Measurements from ENCODE around the gene TMEM258. TPM values are rescaled to one million over a fixed set of nuclear protein-coding genes. Genes with fewer than 3 reads are reported as not detected.

TMEM258 gene
- total and polyA plus RNA-seq, 2 experiments from 2014 or later = 35.3 to 241 TPM

GRCh38 chr11:61805146-61805545 is 12.7 kb upstream of the TMEM258 start:
- Histone ChIP-seq H3K9me3 (ENCODE audit: low read depth) (no peaks in the 10 kb centered on the region), H3K4me1 (ENCODE audit: low read depth) (no peaks in the 10 kb centered on the region), H3K27ac (no peak overlapping the region), H3K27me3 (no peaks in the 10 kb centered on the region), H3K4me3 (no peak overlapping the region), H3K36me3 (peaks cover 61% of the 10 kb centered on the region)
- TF ChIP-seq CTCF (IDR thresholded peaks at IDR 0.05; ENCODE audit: low read depth, low read length) = no peak
- DNase-seq (ENCODE audit: low read depth in 1 of 2, low spot score in 1 of 2) = no peak

GRCh38 chr11:61803889-61804647 is 11.7 kb upstream of the TMEM258 start:
- DNase-seq (ENCODE audit: low read depth in 1 of 2, low spot score in 1 of 2) = peak in 1 of 2 donors; percentile 82
- no peaks in the 10 kb centered on the region for H3K27me3 ChIP-seq
- H3K4me3 ChIP-seq = no peak overlapping the region
- no peaks in the 10 kb centered on the region for H3K9me3 ChIP-seq (ENCODE audit: low read depth)
- H3K27ac ChIP-seq = no peak overlapping the region
- H3K4me1 ChIP-seq (ENCODE audit: low read depth) = no peaks in the 10 kb centered on the region
- no peak for TF ChIP-seq CTCF (IDR thresholded peaks at IDR 0.05; ENCODE audit: low read depth, low read length)
- H3K36me3 ChIP-seq = peaks cover 51% of the 10 kb centered on the region

DNA sequence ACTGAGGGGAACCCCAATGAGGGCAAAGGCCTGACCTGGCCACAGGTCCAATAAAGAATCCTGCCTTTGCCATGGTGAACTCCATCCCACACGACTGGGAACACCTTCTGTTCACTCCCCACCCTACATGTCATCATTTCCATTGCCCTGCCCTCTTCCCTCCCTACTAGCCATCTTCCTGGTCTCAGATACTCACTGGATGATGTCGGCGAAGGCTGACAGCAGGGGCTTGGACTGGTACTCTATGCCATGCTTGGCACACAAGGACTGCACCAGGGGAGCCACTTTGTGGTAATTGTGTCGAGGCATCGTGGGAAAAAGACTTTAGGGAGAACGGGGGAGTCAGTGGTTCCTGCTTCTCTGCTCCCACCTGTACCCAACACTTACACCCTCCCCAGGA is 10.2 kb upstream of the TMEM258 start:
- no peaks in the 10 kb centered on the region for H3K9me3 ChIP-seq (ENCODE audit: low read depth)
- H3K36me3 ChIP-seq = peaks cover 44% of the 10 kb centered on the region
- no peaks in the 10 kb centered on the region for H3K27me3 ChIP-seq
- no peak for DNase-seq (ENCODE audit: low read depth in 1 of 2, low spot score in 1 of 2)
- no peak overlapping the region for H3K27ac ChIP-seq
- H3K4me3 ChIP-seq = no peak overlapping the region
- TF ChIP-seq CTCF (IDR thresholded peaks at IDR 0.05; ENCODE audit: low read depth, low read length) = no peak
- H3K4me1 ChIP-seq (ENCODE audit: low read depth) = no peaks in the 10 kb centered on the region

DNA sequence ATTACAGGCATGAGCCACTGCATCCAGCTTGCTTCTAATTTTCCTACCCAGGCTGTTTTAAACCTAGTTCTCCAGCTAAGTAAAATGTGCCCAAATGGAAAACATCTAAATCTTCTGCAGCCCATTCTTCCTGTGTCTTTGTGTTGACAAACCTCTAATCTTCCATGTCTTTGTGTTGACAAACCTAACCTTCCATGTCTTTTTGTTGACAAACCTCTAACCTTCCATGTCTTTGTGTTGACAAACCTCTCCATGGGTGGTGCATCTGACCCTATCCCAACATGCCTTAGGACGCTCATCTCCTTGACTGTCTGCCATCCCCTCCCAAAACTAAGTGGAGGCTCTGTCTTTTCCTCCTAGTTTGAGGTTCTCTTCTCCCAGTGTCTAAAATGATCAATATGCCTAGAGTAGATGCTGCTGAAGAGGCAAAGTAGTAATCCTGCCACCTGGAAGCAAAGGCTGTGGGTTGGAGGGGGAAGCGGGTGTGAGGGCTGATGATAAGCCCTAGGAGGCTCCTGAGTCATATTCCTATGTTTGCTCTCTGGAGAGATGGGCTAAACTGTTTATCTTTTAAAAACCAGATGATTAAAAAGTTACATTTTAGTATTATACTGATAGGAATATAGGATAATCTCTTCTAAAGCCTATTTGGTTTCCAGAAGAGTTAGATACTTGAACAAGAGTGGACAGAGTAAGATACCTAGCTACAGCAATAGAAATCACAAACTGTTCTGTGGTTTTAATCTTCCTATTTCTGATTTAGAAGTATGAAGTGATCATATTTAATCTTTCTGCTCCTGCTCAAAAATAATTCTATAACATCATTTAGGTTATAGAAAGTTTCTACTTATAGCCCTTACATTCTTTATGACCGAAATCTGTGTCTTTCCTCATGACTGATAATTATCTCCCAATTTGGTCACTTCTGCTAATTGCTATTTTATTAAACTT is 8.2 kb upstream of the TMEM258 start:
- Histone ChIP-seq H3K27me3 (no peaks in the 10 kb centered on the region), H3K4me1 (ENCODE audit: low read depth) (no peaks in the 10 kb centered on the region), H3K36me3 (peaks cover 36% of the 10 kb centered on the region), H3K9me3 (ENCODE audit: low read depth) (no peaks in the 10 kb centered on the region), H3K27ac (no peak overlapping the region), H3K4me3 (no peak overlapping the region)
- DNase-seq (ENCODE audit: low read depth in 1 of 2, low spot score in 1 of 2) = no peak
- TF ChIP-seq CTCF (IDR thresholded peaks at IDR 0.05; ENCODE audit: low read depth, low read length) = no peak

- DNase-seq (ENCODE audit: low read depth in 1 of 2, low spot score in 1 of 2) = no peak
- no peak for TF ChIP-seq CTCF (IDR thresholded peaks at IDR 0.05; ENCODE audit: low read depth, low read length)
- Histone ChIP-seq H3K4me1 (ENCODE audit: low read depth) (no peaks in the 10 kb centered on the region), H3K9me3 (ENCODE audit: low read depth) (no peaks in the 10 kb centered on the region), H3K4me3 (no peak overlapping the region), H3K36me3 (peaks cover 31% of the 10 kb centered on the region), H3K27ac (peak overlapping the region; percentile 43), H3K27me3 (no peaks in the 10 kb centered on the region)
Observed at GRCh38 chr11:61799665-61800284, 7.4 kb upstream of the TMEM258 start.
